Calu3 (cell line): ENCODE results near the gene MSL2. TPM values are rescaled to one million over a fixed set of nuclear protein-coding genes. Genes with fewer than 3 reads are reported as not detected.

Experiments
- BruUV-seq: library from RNA; stranded (reverse); fragments of 400-500 nt; replicated peaks from 2 replicates; lab custom pipeline; 2021; lab: Mats Ljungman, UMichigan
- CTCF ChIA-PET: fragments of 300-600 bp; sonication (Branson Sonifier 250); formaldehyde crosslinking; loops from one replicate; lab custom pipeline; 2022; ENCODE audit warnings: antibody characterized with exemption; lab: Charles Lee
- DNase-seq: peaks from one replicate; pipeline ENCODE4 v3.0.0; 2022
- H3K27ac Mint-ChIP-seq: one replicate; pipeline ENCODE4 v1.8.0; 2022; ENCODE audit warnings: mixed read lengths; ENCODE audit not compliant: unreplicated experiment
- H3K27me3 Mint-ChIP-seq: one replicate; pipeline ENCODE4 v1.8.0; 2022; ENCODE audit warnings: mixed read lengths; ENCODE audit not compliant: unreplicated experiment
- H3K36me3 Mint-ChIP-seq: one replicate; pipeline ENCODE4 v1.8.0; 2022; ENCODE audit warnings: mild to moderate bottlenecking, moderate library complexity, mixed read lengths; ENCODE audit not compliant: insufficient read depth, unreplicated experiment
- H3K4me1 Mint-ChIP-seq: one replicate; pipeline ENCODE4 v1.8.0; 2022; ENCODE audit warnings: mild to moderate bottlenecking, low read depth, mixed read lengths; ENCODE audit not compliant: unreplicated experiment
- H3K4me3 Mint-ChIP-seq: one replicate; pipeline ENCODE4 v1.8.0; 2022; ENCODE audit warnings: mild to moderate bottlenecking, low read depth, moderate library complexity, mixed read lengths; ENCODE audit not compliant: unreplicated experiment
- H3K9me3 Mint-ChIP-seq: one replicate; pipeline ENCODE4 v1.8.0; 2022; ENCODE audit warnings: low read depth, mixed read lengths; ENCODE audit not compliant: unreplicated experiment
- CTCF ChIP-seq: fragments of 200-600 bp; IDR thresholded peaks from one replicate; pipeline ENCODE4 v1.8.0; 2022; ENCODE audit warnings: antibody characterized with exemption; ENCODE audit not compliant: unreplicated experiment
- intact Hi-C: fragments of 100-400 bp; cut with micrococcal nuclease; formaldehyde crosslinking; loops from one replicate; pipeline ENCODE4 v1.10.0; 2022; ENCODE audit not compliant: unreplicated experiment
- total RNA-seq: library from RNA; stranded (reverse); gene quantifications from 2 replicates; pipeline ENCODE4 v1.2.3, GENCODE V29; 2022

The MSL2 gene
- total RNA-seq, 1 experiment from 2014 or later = 63.9 TPM

DNA sequence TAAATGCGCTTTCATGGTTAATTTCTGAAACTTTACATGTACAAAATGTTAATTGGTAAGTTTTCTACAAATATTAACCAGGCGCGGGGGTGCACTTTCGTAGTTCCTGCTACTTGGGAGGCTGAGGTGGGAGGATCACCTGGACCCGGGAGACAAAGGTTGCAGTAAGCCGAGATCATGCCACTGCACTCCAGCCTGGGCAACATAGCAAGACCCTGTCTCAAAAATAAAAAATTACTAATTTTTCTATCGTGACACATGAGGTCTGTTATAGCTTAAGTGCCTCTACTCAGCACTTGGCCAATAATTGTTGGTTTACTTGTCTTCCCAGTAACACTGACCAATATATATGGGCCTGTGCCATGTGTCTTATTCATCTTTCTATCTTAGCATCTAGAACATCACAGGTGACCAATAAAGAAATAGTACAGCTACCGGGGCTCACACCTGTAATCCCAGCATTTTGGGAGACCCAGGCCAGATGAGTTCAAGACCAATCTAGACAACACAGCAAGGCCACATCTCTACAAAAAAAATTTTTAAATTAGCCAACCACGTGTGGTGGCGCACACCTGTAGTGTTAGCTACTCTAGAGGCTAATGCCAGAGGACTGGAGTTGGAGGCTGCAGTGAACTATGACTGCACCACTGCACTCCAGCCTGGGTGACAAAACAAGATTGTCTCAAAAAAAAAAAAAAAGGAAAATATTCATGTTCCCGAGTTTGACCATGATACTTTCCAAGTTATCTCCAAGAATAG is 6.1 kb downstream of the MSL2 start:
- Mint-ChIP-seq H3K4me3 (no peak overlapping the region), H3K4me1 (peaks cover 50% of the 10 kb centered on the region), H3K27me3 (no peaks in the 10 kb centered on the region), H3K9me3 (no peaks in the 10 kb centered on the region), H3K27ac (peak overlapping the region; percentile 60), H3K36me3 (peaks cover 69% of the 10 kb centered on the region)
- CTCF ChIA-PET = no interaction called here
- no peak for DNase-seq
- BruUV-seq = no TSS peak
- intact Hi-C loops = loop anchor here (10.0 kb wide), 2 partner anchors 185 to 435 kb away; no protein-coding TSS in a partner anchor
- TF ChIP-seq CTCF = no peak

DNA sequence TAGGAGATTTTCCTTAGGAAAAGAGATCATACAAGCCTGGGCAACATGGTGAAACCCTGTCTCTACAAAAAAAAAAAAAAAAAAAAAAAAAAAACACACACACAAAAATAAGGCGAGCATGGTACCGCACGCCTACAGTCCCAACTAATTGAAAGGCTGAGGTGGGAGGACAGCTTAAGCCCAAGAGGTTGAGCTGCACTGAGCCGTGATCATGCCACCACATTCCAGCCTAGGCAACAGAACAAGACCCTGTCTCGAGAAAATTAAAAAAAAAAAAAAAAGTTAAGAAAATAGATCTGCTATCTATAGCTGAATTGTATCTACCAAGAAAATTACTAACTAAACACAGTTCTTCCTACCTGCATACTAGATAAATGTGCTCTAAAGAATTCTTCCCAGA is 7.1 kb downstream of the MSL2 start:
- CTCF ChIA-PET = interaction anchor here (0.6 to 0.7 kb wide), 2 partner anchors 10 to 1434 kb away, joined by 3 to 4 read pairs; no protein-coding TSS in a partner anchor
- no peak for DNase-seq
- Mint-ChIP-seq H3K27me3 (no peaks in the 10 kb centered on the region), H3K36me3 (peaks cover 68% of the 10 kb centered on the region), H3K4me1 (peaks cover 51% of the 10 kb centered on the region), H3K9me3 (no peaks in the 10 kb centered on the region), H3K4me3 (peak overlapping the region; percentile 12), H3K27ac (peak overlapping the region; percentile 43)
- intact Hi-C loops = loop anchor here (10.0 kb wide), 1 partner anchor 436 kb away; no protein-coding TSS in a partner anchor
- TF ChIP-seq CTCF = no peak
- no TSS peak for BruUV-seq

- Mint-ChIP-seq H3K36me3 (peaks cover 63% of the 10 kb centered on the region), H3K4me1 (peaks cover 63% of the 10 kb centered on the region), H3K9me3 (no peaks in the 10 kb centered on the region), H3K4me3 (peak overlapping the region; percentile 12), H3K27me3 (no peaks in the 10 kb centered on the region), H3K27ac (no peak overlapping the region)
- no peak for TF ChIP-seq CTCF
- BruUV-seq = no TSS peak
- DNase-seq = no peak
- intact Hi-C loops = loop anchor here (2.0 to 10.0 kb wide), 2 partner anchors 39 to 437 kb away; no protein-coding TSS in a partner anchor
- CTCF ChIA-PET = interaction anchor here (0.6 to 1.1 kb wide), 3 partner anchors 8 to 23 kb away, joined by 3 to 5 read pairs (median 4); partner anchors contain the start of gene MSL2
These were observed 8.3 kb downstream of the MSL2 start for GRCh38 chr3:136187868-136188267.

GRCh38 chr3:136186846-136187245 is 9.3 kb downstream of the MSL2 start:
- TF ChIP-seq CTCF = no peak
- Mint-ChIP-seq H3K9me3 (no peaks in the 10 kb centered on the region), H3K4me1 (peaks cover 72% of the 10 kb centered on the region), H3K27me3 (no peaks in the 10 kb centered on the region), H3K27ac (peak overlapping the region; percentile 61), H3K4me3 (peak overlapping the region; percentile 32), H3K36me3 (peaks cover 62% of the 10 kb centered on the region)
- intact Hi-C loops = loop anchor here (2.0 to 10.0 kb wide), 2 partner anchors 38 to 438 kb away; no protein-coding TSS in a partner anchor
- no TSS peak for BruUV-seq
- CTCF ChIA-PET = interaction anchor here (0.6 to 1.5 kb wide), 5 partner anchors 9 to 566 kb away, joined by 3 to 4 read pairs (median 3); partner anchors contain the start of genes MSL2 and STAG1
- DNase-seq = no peak
